Inferior parietal cortex (tissue), 1 donor: ENCODE results near the gene SEMA3A.
"Not testable (repeated sequence)": the region's sequence is repeated elsewhere in the genome, so short reads cannot be mapped to it uniquely, and the experiment has no call there.

Source experiments
- DNase-seq: peaks from one replicate; pipeline ENCODE4 v3.0.0-alpha.2; 2016; ENCODE audit errors: extremely low spot score

Gene SEMA3A

DNA sequence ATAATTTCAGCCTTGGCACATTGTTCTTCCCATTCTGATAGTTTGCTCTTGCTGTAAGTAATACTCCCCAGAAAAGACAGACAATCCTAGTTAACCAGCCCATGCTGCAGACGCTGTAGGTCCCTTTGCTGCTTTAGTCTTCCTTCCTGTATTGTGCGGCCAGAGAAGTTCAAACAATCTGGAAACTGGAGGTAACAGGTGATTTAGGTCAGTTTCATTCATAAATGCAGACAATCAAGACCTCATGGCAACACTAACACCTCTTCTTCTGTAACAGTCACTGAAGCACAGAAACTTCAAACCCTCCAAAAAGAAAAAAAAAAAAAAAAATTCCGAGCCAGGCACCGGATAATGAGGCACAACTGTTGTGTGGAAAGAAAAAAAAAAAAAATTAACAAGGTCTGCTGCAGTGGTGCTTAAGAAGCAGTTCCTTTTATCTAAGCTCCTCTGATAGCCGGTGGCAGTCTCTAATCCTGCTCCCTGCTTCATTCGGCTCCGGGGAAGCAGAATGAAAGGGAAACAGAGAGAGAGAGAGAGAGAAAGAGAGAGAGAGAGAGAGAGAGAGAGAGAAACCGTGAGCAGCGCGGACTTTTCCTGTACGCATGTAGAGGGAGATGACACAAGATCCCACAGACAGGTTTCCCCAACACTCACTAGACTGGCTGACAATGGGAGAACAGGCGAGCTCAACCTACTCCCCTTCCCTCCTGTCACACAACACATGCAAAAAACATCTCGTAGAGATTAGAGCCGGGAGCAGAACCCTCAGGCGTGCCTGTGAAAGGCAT lies at the start of gene SEMA3A:
TSS of gene SEMA3A (minus strand) at position 306 of the 788 bp plus-strand sequence. CDS start at position 103, 203 bp downstream.
- peak; percentile 58 for DNase-seq

DNA sequence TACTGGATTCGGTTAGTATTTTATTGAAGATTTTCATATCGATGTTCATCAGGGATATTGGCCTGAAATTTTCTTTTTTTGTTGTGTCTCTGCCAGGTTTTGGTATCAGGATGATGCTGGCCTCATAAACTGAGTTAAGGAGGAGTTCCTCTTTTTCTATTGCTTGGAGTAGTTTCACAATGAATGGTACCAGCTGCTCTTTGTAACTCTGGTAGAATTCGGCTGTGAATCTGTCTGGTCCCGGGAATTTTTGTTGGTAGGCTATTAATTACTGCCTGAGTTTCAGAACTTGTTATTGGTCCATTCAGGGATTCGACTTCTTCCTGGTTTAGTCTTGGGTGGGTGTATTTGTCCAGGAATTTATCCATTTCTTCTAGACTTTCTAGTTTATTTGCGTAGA lies 48.4 kb upstream of the SEMA3A start:
- DNase-seq, result not testable (repeated sequence)

DNA sequence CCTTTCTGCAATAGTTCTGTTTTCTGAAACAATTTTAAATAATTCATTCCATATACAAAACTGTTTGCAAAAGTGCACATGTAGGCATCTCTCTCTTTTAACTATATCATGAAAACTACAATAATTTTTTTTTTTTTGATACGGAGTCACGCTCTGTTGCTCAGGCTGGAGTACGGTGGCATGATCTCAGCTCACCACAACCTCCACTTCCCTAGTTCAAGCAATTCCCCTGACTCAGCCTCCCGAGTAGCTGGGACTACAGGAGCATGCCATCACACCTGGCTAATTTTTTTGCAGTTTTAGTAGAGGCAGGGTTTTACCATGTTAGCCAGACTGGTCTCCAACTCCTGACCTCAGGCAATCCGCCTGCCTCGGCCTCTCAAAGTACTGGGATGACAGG lies 44.0 kb upstream of the SEMA3A start:
- no peak for DNase-seq

DNA sequence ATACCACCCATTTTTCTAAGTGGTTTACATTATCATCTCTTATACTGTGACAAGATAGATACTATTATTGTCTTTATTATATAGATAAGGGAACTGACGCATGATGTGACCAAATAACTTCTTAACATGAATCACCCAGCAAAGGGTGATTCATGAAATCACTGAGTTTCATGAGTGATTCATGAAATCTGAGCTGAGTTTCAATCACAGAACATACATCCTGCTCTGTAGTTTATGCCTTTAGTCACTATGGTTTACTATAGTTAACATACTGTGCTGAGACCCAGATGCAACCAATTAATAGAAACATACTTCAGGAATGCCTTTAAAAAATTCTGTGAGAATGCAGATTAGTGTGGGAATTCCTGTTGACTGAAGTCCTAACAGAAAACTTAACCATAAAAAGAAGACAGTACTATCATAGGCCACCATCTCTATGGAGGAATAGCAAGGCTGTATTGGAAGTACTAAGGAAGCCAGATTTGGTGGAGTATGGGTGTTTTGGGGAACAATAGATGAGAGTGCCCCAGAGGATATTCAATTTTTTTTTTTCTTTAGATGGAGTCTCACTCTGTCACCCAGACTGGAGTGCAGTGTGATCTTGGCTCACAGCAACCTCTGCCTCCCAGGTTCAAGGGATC lies 43.1 kb upstream of the SEMA3A start:
- DNase-seq, result no peak

DNA sequence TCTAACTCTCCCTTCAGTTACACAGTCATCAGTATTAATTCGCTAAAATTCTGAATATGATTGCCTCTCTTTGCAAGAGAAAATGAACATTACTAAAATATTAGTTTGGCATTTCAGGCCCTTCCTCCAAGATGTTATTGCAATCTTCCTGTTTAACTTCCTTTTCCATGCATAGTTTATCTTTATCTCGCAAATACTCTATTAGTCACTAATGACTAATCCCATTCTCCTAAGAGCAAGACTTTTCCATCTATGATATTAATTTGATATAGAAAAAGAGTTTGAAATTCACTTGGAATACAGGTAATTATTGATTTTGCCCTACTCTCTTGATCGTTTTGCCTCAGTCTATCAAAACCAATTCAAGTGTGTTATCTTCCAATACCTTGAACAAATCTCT lies 41.8 kb upstream of the SEMA3A start:
- no peak for DNase-seq

DNA sequence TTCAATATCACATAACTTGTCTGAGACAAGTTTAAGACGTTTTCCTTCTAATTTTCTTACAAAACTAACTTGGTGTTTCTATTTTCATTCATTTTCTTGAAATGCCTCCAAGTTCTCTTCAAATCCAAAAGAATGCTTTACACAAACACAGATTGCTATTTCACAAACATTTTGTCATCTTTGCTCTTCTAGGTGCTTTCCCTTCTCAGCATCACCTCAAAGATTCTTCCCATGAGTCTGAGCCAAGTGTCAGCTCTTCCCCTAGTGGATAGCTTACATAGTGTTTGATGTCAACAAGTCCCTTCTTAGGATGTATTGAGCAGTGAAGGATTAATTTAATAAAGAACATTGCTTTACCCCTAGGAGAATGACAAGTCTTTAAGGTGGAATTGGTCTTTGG lies 38.1 kb upstream of the SEMA3A start:
- DNase-seq, result no peak

DNA sequence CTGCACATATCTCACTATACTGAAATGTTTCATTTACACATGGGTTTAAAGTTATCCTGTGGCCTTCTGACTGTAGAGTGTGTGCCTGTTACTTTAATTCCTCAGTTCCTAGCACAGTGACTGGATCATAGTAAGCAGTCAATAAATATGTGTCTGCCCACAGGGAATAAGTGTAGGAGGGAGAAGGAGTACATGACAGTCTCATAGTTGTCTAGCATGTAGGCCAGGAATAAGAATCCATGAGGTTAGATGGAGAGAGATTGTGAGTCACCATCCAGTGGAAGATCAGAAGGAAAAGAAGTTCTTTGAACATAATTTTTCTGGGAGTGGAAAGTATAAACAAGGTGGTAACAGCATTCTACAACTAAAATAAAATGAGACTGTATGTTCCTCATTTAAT lies 36.6 kb upstream of the SEMA3A start:
- DNase-seq, result no peak

DNA sequence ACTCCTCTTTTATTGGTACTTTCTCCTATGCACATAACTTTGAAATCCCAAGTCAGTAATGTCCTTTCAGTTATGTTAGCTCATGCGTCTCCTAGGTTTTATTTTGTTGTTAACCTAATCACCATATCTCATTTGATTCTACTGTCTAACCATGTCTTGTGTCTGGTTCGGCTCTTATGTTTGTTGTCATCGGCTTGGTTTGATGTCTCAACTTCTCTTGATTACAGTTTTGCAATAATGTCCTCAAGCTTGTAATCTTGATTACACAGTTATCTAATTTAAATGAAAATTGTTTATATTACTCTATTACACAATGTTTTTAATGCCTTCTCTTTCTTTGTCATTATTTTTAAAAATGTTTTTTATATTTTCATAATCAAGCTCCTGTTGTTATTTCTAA lies 35.9 kb upstream of the SEMA3A start:
- DNase-seq, result no peak

DNA sequence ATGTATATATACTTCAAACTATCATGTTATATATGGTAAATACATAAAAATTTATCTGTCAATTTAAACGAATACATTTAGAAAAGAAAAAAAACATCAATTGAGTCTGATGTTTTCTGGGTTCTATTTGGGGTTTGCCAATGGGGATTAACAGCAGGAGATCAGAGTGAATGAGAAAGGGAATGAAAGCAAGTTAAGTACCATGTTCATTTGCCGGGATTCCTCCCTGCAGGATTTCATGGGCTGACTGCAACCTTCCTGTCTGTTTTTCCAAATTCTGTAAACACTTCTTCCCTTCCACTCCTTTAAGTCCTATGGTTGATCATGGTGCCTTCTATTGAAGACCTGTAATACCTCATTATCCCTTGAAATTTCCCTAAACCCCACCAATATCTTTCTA lies 33.9 kb upstream of the SEMA3A start:
- DNase-seq, result no peak

DNA sequence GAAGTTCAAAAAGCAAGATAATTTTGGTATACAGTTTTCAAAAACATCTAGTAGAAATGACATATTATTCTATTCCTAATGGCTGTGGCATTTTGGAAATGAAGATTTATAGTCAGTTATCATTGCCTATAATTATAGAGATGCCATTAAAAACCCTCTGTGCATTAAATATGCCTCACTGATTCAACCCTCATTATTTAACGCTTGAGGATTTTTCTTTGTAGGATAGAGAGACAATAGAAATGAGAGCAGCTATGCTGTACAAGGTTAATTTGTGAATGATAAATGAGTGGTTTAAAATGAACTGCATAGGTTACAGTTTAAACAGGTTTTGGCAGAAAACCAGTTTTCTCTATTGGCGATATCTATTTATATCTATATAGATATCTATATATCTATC lies 32.2 kb upstream of the SEMA3A start:
- no peak for DNase-seq

DNA sequence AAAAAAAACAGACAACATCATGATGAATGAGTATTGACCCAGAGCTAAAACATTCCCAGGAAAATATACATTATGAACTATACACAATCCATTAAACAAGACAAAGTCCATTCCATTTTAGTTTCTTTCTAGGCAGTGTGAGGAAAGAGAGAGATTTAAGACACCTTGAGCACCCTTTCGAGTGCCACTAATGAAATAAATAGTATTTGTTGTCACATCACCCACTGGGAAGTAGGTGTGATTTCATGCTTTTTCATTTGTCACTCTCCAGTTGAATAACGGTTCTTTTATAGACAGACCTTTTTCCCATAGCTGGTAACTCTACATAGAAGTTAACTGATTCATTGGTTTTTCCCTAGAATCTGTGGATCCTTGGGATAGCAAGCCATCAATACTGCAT lies 29.9 kb upstream of the SEMA3A start:
- no peak for DNase-seq

DNA sequence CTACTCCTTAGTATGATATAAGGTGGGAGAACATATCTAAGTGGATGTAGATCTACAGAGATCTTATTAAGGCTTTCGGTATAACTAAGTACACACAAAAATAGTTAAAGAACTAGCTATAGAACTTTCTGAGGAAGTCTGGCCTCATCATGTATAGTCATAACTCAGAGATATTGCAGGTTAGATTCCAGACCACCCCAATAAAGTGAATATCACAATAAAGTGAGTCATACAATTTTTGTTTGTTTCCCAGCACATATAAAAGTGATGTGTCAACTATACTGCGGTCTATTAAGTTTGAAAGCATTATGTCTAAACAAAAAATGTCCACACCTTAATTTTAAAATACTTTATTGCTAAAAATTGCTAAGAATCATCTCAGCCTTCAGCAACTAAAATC lies 24.7 kb upstream of the SEMA3A start:
- DNase-seq, result no peak

DNA sequence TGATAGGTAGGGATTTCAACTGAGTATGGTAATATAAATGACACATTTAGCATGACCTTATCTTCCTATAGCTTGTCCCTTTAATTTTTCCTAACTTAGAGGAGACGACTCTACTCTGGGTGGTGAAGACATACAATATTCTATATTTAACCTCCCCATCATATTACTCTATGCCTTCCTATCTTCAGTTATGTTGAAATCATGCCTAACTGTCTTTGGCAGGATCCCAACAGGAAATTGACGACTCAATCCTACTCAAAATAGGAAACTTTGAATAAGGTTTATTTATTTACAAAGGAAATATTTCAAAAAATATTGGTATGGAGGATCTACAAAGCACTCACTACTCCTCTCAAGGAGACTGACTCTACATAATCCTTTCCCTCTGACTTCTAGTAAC lies 24.1 kb upstream of the SEMA3A start:
- no peak for DNase-seq

DNA sequence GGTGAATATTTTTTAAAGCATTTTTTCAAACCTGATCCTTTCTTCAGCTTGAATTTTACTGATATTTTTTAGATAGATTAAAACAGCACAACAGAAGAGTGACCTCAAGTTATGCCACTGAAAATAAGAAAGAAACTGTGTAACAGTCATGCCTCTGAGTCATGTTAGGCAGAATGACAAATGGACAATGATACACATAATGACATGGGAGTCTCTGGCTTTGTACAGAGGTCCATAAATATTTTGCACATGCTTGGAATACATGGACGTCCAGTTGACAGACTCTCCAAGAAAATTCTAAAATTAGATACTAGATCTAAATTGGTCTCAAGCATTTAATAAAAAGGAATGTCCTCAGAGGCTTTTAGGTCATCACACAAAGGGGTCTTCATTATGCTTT lies 21.9 kb upstream of the SEMA3A start:
- no peak for DNase-seq

DNA sequence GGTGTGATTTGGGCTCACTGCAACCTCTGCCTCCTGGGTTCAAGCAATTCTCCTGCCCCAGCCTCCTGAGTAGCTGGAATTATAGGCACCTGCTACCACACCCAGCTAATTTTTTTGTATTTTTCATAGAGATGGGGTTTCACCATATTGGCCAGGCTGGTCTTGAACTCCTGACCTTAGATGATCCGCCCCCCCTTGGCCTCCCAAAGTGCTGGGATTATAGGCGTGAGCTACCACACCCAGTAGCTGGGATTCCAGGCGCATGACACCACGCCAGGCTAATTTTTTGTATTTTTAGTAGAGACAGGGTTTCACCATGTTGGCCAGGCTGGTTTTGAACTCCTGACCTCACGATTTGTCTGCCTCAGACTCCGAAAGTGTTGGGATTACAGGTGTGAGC lies 20.2 kb upstream of the SEMA3A start:
- DNase-seq, result not testable (repeated sequence)

DNA sequence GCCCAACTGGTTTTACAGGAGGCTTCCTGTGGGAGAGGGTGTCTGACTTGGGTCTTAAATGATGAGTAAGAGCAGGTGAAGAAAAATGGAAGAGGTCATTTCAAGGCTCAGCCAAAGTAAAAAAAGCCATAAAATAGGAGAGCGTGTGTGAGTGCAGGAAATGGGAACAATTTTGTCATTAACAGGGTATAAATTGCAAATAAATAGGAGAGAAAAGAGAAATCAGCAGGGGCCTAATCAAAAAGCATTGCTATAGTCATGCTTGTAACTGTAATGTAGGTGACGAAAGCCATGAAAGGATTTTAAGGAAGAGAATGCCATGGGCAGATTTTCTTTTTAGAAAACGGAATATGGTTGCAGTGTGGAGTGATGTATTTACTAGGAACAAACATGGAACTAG lies 15.7 kb upstream of the SEMA3A start:
- no peak for DNase-seq

DNA sequence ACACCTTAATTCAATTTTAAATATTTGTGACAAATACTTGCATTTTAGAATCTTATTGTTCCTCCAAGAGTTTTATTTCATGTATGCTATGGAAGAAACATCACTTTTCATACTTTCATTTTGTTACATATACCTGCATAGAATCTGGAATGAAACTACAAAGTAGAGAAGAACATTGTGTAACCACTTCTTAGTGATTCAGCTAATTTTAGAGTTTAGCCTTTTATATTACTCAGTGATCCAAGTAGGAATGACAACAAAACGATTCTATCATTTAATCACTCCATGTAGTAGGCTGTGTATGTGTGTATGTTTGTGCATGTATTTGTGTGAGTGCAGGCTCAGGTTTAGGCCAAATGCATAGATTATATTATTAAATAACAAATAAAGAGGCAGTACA lies 14.4 kb upstream of the SEMA3A start:
- DNase-seq, result no peak

DNA sequence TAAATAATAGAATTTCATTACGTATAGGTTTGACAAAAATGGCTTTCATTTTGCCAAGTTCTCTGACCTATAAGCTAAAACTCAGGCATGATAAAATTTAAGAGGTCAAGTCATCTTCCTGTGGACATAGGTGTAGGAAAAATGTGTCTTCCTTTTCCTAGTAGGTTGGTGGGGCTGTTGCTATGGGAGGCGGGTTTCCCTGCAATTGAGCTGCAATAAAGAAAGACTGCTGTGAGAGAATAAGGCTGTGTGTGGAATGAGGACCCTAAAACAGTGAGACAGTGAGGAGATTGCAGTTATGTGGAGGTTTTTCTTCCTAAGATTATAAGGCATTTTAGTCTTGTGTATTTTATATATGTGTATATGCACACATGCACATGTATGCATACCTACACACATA lies 13.0 kb upstream of the SEMA3A start:
- DNase-seq, result no peak

DNA sequence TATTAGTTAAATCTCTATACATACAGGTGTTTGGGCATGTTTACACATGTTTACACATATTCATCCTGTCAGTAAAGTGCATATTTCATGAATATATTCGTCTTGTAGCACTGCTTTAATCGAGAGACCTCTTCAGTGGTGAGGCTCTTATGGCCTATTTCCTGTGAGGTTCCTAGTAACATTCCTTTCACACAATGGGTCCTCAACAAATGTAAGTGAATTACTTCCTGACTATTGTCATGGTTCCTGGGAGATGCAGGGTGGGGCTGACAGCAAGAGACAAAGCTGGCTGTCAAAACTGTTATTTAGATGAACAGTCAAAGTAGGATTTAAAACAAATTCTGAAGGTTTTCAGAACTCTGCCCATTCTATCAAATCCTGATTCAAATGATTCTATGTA lies 12.4 kb upstream of the SEMA3A start:
- no peak for DNase-seq

DNA sequence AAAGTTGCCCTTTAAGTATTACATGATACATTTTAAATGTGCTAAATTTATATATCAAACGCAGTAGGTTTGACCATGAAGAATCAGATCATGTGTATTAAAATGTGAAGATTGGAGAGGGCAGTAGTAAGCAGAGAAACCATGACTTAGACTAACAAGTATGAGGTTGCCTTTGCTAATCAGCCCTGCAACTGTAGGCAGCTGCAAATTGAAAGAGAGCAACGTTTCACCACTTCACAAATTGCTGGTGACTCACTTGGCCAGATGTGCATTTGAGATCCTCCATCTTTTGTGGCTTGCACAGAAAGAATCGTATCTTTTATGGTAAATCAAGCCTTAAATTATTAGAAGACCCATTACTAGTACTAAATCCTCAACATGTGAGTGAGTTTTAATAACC lies 10.1 kb upstream of the SEMA3A start:
- DNase-seq, result no peak

DNA sequence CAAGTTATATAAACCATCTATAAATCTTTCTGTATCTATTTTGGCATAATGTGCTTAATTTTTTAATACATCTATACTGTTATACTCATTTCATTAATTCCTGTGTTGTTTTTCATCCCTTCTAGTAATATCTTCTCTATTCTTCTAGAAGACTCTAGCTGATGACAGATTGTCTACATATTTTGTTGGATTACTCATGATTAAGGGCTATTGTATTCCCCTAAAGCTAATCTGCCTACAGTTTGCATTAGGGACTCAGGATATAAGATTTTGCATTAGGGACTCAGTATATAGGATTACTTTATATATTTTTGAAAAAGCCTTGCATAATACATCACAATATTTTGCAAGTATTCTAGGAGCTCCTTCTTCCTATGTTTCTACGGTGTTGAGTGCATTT lies 8.3 kb upstream of the SEMA3A start:
- DNase-seq, result no peak

DNA sequence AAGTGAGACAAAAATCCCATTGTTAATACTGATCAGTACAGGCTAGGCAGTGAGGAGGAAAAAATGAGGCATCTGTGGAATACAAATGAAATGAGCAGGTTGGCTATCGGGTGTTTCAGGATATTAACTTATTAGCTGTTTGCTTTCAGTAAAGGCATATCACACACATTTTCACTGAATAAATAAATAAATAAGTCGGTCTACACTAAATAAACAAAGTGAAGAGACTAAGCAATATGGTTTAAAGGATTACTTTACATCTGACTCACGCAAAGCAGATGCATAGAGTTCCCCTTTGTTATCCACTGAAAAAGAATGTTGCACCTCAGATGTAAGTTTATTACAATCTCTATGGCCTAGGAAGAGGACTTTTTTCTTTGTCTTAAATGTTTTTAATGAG lies 6.3 kb upstream of the SEMA3A start:
- DNase-seq, result no peak

DNA sequence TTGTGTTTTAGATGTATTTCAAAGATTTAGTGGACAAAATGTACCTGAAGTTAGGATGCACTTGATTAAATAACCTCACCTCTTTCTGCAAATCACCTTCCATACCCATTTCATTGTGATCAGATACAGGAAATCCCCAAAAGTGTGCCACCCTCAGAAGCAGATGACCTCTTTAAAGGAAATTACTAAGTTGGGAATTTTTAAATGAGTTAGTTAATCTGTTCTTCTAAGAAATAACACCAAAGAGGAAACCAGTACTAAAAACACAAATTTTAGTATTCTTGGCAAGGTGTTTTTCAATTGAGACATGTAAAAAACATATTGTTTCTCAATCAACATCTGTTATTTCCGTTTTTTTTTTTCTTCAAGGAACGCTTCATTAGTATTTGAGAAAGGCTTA lies 4.6 kb upstream of the SEMA3A start:
- DNase-seq, result no peak

DNA sequence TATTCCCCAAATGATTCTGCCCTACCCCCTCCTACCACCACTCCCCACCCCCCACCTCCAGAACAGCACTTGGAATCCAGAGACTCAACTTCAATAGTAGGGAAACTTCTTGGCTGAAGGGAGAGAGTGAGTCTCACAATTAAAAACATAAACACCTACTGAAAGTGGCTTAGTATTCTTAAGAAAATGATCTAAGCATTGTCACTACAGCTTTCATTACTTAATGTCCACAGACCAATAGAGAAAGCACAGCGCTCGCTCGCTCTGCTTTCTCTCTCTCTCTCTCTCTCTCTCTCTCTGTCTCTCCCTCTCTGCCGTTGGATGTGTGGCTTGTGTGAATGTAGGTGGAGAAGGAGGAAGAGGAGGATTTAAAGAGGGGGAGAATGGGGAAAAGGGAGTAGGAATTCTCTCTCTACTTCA lies 1.5 kb upstream of the SEMA3A start:
- DNase-seq, result peak; percentile 23
